ENCODE data around the gene ARHGAP4. TPM values are rescaled to one million over a fixed set of nuclear protein-coding genes. Genes with fewer than 3 reads are reported as not detected.

The ARHGAP4 gene
- 1 to 10 TPM; 5.1 to 8.0 (median 6.4) TPM for total RNA-seq
- polyA plus RNA-seq = 1 to 10 TPM; 5.8 to 7.6 (median 6.8) TPM
- long read RNA-seq, donor 1, partial matches to known transcripts = 2 of 7 reads
- long read RNA-seq, donor 1, other reads (novel, unspliced or antisense) = 2 of 7 reads
- long read RNA-seq, donor 2, transcript ARHGAP4-201 (22 exons, 3,235 nt) = major isoform, 6 of 12 reads
- long read RNA-seq, donor 2, partial matches to known transcripts = 1 of 12 reads
- long read RNA-seq, donor 2, other reads (novel, unspliced or antisense) = 5 of 12 reads

- intact Hi-C loops (cut with DNase I) = no loop called here
- Histone ChIP-seq H3K4me1 (peaks cover 39% of the 10 kb centered on the region), H3K4me3 (peak within 1 kb of the TSS; percentile 86), H3K27ac (peak within 1 kb of the TSS; percentile 94), H3K27me3 (ENCODE audit: insufficient read depth in 3 of 3, low read length in 2 of 3) (no peaks in the 10 kb centered on the region), H3K36me3 (ENCODE audit: insufficient read depth in 1 of 2, low read depth in 1 of 2) (peaks cover 3 to 19% of the 10 kb centered on the region in 2 donors), H3K9me3 (no peaks in the 10 kb centered on the region)
- TF ChIP-seq CTCF (IDR thresholded peaks at IDR 0.05) = no peak
- WGBS, 3 donors = 12 to 31% (median 29%) methylated on average over 13 to 47 of the region's 59 CpGs
- DNase-seq = no peak
- no peak for ATAC-seq
These were observed at the start of gene ARHGAP4 for GRCh38 chrX:153925739-153926551. Gene ARHGAP4 (minus strand): TSS chrX:153926264. CDS start chrX:153926202, 62 bp downstream.

GRCh38 chrX:153974726-153975286, 48.7 kb upstream of the ARHGAP4 start:
- DNase-seq = peak in 1 of 2 donors; percentile 39
- intact Hi-C loops (cut with DNase I) = loop anchor here in 1 of 2 donors (5.0 kb wide), 1 partner anchor 37 kb away; no protein-coding TSS in a partner anchor
- WGBS, 3 donors = 71 to 83% (median 76%) methylated on average over 3 of the region's 3 CpGs
- ATAC-seq = no peak
- no peak for TF ChIP-seq CTCF (IDR thresholded peaks at IDR 0.05)
- H3K36me3 ChIP-seq (ENCODE audit: insufficient read depth in 1 of 2, low read depth in 1 of 2) = no peaks in the 10 kb centered on the region
- no peaks in the 10 kb centered on the region for H3K9me3 ChIP-seq
- H3K4me1 ChIP-seq = peaks cover 10% of the 10 kb centered on the region
- no peaks in the 10 kb centered on the region for H3K27me3 ChIP-seq (ENCODE audit: insufficient read depth in 3 of 3, low read length in 2 of 3)
- H3K4me3 ChIP-seq = no peak overlapping the region
- peak overlapping the region; percentile 97 for H3K27ac ChIP-seq

- 49 to 70% (median 56%) methylated on average over 13 to 14 of the region's 14 CpGs for WGBS, 3 donors
- ATAC-seq = no peak
- peak overlapping the region; percentile 80 for H3K4me3 ChIP-seq
These were observed 48.1 kb upstream of the ARHGAP4 start for GRCh38 chrX:153974003-153974725.

More at GRCh38 chrX:153974003-153974725, 48.1 kb upstream of the ARHGAP4 start:
- Histone ChIP-seq H3K27ac (peak overlapping the region; percentile 97), H3K36me3 (ENCODE audit: insufficient read depth in 1 of 2, low read depth in 1 of 2) (no peaks in the 10 kb centered on the region), H3K4me1 (peaks cover 16% of the 10 kb centered on the region), H3K9me3 (no peaks in the 10 kb centered on the region), H3K27me3 (ENCODE audit: insufficient read depth in 3 of 3, low read length in 2 of 3) (no peaks in the 10 kb centered on the region)
- peak in 1 of 2 donors; percentile 42 for DNase-seq
- intact Hi-C loops (cut with DNase I) = loop anchor here in 1 of 2 donors (5.0 kb wide), 1 partner anchor 38 kb away; no protein-coding TSS in a partner anchor
- no peak for TF ChIP-seq CTCF (IDR thresholded peaks at IDR 0.05)
